CD4-positive, alpha-beta T cell treated with Interleukin-1 beta for 1 hour (primary cell): ENCODE measurements around the gene CUL4A.
"Not testable (repeated sequence)": the region's sequence is repeated elsewhere in the genome, so short reads cannot be mapped to it uniquely, and the experiment has no call there.

Experiments used
- DNase-seq, 2 donors: peaks; one replicate each; pipeline ENCODE4 v3.0.0-alpha.2; 2020 to 2022

Gene CUL4A

DNA sequence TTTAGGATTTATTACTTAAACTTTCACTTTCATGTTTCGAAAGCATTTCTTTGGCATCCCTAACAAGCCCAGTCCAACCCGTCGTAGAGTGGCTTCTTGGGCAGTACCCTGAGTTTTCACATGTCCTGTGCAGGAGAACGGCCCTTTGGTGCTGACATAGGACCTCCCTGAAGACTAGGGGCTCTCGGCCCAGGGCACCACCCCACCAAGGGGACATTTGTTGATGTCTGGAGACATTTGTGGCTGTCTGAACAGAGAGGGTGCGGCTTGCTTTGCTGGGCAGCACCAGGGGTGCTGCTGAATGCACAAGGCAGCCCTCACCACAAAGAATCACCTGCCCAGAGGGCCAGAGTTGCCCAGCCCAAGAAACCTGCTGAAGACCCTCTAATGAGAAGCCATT is 30.6 kb downstream of the CUL4A start:
- no peak for DNase-seq

DNA sequence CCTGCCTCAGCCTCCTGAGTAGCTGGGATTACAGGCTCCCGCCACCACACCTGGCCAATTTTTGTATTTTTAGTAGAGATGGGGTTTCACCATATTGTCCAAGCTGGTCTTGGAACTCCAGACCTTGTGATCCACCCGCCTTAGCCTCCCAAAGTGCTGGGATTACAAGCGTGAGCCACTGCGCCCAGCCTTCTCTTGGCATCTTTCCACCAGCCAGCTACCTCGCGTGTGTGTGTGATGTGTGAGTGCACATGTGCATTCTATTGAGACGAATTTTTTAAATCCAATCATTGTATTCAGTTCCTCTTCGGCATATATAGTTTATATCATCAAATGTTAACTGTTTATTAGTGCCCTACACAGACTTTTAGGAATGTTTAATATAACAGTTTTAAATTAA is 32.2 kb downstream of the CUL4A start:
- DNase-seq: not testable (repeated sequence)

DNA sequence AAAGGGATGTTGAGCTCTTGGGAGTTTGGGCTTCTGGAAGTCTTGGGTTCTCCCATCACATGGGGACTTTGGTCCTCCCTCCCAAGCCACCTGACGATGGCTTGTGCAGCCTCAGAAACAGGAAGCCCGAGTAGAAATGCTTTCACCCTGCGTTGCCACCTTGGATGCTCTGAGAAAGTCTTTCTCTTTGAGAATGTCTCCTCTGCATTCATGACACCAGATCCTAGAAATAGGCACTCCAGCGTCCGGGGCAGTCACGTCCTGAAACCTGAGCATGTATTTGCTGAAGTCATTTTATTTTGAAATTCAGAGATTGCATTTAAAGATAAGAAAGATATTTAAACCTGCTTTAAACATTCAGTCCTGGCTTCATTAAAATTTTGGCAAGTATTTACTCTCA is 34.4 kb downstream of the CUL4A start:
- no peak for DNase-seq

DNA sequence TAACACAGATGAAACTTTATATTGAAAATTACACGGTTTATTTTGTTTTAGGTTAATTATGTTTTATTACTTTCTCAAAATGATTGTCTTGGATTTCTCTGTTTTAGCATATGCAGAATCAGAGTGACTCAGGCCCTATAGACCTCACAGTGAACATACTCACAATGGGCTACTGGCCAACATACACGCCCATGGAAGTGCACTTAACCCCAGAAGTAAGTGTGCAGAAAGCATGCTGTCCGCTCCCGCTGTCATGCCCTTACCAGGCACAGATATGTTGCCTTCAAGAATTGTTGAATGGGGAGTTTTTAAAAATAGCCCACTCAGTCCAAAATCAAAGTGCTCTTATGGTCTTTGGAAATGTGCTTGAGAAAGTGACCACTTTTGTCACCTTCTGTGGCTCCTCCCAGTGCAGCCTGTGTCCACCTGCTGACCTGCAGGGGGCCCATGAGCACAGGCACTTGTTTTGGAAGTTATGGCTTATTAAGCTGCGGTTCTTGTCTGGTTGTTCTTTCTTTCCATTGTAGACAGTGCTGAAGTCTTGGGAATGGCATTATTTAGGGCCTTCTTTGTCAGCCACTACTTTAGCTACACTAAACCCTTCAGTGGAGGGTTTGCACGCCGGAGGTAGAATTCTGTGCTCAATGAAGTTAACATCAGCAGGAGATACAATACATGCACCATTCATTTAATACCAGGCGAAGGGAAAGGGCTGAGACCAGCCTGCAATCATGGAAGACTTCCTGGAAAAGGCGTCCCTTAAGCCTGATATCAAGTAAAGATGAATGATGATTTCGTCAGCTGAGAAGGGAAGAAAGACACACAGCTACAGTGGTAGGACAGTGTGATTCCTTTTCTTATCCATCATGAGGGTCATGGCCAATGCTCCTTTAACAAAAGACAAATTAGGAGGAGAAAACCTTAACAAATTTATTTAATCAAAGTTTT is 36.7 kb downstream of the CUL4A start:
- DNase-seq: no peak

DNA sequence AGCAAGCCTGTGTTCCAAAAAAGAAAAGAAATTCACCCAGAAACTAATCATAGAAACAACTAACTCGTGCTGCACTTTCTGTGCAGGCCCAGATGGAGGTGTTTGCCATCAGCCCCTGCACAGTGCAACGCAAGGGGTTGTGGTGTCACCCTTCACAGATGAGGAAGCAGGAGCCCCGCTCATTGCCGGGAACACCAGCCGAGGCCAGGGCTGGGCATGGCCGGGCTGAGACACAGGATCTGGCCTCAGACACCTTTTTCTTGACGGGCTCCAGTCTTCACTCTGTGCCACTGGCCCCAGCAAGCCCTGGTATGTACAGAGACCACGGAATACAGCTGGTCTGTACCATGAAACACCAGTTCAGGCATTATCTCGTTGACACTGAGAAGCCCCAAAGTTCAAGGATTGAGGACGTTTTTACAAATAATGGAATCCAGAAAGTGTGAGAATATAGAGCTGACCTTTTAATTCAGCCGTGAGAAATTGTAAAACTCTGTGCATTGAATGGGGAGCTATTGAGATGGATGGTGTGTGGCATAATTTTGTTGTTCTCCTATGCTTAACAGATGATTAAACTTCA is 43.2 kb downstream of the CUL4A start:
- DNase-seq: no peak

DNA sequence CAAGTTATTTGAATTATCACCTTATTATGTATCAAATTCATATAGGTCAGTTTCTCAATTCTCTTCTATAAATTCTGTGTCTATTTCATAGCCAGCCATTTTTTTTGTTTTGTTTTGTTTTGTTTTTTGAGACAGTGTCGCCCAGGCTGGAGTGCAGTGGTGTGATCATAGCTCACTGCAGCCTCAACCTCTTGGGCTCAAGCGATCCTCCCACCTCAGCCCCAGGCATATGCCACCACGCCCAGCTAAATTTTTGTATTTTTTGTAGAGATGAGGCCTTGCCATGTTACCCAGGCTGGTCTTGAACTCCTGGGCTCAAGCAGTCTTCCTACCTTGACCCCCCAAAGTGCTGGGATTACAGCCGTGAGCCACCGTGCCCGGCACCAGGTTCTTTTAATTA is 48.5 kb downstream of the CUL4A start:
- DNase-seq: not testable (repeated sequence)

DNA sequence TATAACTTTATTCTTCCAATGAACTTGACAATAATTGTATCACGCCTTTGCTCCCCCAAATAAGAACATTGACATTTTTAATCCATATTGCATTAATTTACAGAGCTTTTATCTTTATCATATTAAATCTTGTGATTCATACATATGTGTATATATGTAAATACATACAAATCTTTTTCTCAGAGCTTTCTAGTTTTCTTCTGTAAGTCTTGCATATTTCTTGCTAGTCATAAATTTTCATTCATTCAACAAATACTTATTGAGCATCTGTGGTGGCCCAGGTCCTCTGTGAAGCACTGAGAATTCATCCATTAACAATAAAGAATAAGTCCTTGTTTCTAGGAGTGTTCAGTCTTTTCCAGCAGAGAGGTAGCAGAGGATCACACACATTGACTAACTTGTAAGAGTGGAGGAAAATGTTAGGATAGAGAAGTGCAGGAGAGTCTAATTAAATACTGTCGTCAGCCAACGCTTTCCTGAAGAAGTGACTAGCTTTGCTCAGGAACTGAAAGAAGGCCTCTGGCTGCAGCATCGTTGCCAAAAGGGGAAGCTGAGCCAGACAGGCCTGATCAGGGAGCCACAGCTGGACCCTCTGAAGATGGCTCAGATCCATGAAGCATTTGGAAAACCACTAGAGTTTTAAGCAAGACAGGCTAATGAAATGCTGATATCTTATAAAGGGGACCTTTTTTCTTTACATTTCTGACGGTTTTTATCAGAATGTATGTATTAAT is 49.1 kb downstream of the CUL4A start:
- no peak for DNase-seq

DNA sequence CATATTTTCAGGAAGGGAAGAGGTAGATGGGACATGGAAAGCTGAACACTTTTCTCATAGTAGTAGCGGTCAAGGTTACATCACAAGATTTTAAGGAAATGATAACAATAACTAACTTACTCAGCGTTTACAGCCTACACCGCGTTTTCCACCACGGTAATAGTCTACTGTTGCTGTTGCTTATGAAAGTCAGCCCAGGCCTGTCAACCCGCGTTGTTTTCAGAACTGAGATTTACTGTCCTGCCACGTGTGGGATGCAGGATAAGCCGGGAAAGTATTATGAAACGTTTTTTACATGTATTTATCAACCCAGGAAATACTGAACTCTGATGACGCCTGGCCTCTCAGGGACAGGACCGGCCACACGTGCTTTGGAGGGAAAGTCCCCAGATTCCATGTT is 51.6 kb downstream of the CUL4A start:
- no peak for DNase-seq

DNA sequence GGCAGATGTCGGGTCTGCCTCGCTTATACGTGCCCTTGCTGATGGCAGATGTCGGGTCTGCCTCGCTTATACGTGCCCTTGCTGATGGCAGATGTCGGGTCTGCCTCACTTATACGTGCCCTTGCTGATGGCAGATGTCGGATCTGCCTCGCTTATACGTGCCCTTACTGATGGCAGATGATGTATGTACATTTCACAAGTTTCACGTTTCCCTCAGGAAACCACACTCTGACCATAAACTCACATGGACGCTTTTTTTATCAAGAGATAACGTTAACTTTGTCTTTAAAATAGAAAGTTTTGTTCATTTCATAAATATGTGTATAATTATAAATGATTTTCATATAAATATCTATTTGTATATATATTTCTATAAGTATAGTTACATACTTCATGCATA is 53.6 kb downstream of the CUL4A start:
- not testable (repeated sequence) for DNase-seq

DNA sequence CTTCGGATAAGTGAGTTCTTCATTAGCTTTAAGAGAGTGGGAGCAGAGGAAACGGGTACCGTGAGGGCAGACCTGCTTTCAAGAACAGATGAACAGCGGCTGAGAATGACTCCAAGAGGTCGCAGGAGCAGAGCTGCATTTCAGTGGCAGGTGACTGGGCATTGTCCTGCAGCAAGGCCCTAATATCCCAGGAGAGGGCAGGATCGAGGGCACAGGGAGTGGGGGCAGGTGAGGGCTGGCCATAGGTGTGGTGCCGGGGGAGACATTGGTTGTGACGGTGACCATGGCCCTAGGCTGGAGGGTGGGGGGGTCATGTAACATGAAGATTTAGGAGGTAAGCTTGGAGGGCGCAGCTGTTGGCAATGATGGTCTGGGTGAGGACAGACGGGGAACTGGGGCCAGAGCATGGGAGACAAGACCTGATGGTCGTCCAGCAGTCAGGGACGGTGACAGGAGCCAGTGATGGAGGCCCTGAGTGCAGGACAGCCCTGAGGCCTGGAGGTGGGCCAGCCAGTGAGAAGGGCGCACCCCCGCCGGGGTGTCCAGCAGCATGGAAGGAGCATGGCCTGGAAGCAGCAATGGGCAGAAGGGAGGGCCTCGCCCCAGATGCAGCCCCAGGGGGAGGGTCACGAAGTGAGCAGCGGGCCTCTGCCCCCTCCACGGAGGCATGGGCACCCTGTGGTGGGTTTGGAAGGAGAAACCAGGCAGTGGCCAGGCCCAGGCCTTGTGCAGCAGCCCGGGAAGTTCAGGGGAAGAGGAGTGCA is 58.4 kb downstream of the CUL4A start:
- no peak for DNase-seq

DNA sequence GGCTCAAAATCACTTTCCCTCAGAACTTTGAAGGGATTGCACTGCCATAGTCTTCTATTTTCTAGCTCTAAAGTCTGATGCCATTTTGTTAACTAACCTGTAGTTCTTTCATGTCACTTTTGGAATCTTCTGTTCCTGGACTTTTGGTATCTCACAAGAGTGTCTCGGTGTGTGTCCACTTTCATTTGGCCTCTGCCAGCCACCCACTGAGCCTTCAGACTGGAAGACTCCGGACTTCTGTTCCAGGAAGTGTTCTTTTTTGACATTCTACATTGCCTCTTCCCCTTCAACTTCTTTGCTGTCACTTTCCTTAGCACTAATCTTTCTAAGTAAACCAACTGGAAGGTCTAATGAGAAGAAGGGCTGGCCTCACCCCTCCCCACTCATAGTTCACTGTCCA is 62.6 kb downstream of the CUL4A start:
- no peak for DNase-seq

DNA sequence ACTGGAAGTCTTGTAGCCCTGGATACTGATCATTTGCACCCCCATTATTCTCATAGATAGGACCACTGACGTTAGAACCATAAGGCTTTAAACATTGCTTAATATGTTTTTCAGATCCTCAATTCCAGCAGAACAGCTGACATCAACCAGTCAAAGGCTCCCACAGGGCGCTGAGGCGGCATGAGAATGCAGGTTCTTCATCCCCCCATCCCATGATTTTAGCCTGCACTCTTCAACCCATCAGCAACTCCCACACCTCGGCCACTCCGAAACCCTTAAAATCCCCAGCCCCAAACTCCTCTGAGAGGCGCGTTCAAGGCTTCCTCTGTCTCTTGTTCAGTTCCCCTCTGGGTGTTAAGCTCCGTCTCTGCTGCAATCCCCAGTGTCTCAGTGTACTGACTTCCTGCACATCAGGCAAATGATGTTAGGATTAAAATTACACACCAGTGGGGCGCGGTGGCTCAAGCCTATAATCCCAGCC is 63.3 kb downstream of the CUL4A start:
- no peak for DNase-seq

DNA sequence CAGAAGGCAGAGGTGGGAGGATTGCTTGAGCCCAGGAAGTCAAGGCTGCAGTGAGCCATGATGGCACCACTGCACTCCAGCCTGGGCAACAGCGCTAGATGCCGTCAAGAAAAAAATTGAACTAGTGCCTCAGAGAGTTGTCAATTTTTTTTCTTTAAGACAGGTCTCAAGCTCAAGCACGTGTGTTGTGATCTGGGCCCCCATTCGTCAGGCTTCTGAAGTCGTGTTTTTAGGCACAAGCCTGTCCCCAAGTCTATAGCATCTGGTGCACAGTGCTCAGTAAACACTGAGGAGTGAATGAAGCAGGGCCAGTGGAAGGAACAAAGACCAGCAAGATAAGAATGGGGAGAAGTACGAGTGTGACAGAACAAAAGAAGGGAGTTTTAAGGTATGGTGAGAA is 63.9 kb downstream of the CUL4A start:
- no peak for DNase-seq

DNA sequence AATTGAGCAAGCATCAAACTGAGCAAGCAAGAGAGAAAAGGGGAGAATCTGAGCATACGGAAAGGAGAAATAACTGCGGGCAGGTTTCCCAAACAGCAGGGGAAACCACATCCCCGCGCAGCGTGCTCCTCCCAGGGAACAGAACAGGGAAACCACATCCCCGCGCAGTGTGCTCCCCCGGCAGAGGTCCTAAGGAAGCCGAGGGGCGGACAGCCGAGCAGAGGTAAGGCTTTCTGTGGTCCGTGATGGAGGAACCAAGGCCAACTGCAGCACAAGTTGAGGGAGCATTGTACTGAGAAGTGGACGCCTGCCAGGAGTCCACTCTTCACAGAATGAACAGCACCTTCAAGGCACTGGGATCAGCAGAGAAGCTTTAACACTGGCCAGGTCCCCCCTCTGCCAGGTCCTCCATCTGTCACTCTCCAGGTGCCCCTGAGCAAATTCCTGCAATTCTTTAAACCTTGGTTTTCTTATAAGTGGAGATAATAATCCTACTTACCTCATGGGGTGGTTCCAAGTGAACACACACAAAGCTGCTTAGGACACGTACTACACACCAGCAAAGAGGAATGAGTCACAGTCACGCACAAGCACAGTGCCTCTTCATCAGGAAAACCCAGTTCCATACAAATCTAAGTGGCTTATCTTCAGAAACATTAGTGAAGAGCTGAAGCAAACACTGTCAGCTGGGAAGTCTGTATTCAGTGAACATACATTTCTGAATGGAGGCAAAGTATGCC is 64.6 kb downstream of the CUL4A start:
- DNase-seq: no peak

DNA sequence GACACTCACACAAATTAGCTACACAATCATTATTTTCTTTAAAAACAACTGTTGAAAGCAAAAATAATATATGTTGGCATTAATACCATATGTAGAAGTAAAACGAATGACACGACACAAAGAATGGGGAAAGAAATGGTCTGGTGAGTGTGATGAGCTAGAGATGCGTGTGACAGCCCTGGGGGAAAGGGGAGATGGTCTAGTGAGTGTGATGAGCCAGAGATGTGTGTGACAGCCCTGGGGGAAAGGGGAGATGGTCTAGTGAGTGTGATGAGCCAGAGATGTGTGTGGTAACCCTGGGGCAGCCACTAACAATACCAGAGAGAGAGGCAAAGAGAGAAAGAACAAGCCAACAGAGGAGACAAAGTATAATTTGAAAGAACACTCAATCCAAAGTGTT is 65.3 kb downstream of the CUL4A start:
- DNase-seq: no peak

DNA sequence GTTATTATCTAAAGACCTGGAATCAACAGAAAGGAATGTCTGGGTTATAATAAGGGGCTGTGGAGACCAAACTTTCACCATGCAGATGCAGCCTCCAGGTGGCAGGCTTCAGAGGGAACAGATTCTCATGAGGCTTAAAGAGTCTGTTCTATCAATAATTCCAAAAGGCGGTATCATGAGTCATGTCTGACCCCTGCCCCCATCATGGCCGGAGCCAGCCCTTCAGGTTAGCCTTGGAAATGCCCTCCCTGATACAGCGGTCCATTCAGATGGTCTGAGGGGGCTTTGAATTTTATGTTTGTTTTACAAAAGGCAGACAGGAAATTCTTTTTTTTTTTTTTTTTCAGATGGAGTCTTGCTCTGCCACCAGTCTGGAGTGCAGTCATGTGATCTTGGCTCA is 66.0 kb downstream of the CUL4A start:
- DNase-seq: peak; percentile 25 to 34

DNA sequence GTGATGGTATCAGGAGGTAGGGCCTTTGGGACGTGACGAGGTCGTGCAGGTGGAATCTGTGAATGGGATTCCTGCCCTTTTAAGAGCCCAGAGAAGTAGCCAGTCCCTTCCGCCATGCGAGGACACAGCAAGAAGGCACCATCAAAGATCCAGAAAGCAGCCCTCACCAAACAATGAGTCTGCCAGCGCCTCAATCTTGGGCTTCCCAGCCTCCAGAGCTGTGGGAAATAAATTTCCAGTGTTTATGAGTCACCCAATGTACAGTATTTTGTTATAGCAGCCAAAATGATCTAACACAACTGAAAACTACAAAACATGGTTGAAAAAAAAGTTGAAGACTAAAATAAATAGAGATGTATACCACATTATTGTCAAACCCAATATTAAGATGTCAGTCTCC is 70.7 kb downstream of the CUL4A start:
- DNase-seq: no peak

DNA sequence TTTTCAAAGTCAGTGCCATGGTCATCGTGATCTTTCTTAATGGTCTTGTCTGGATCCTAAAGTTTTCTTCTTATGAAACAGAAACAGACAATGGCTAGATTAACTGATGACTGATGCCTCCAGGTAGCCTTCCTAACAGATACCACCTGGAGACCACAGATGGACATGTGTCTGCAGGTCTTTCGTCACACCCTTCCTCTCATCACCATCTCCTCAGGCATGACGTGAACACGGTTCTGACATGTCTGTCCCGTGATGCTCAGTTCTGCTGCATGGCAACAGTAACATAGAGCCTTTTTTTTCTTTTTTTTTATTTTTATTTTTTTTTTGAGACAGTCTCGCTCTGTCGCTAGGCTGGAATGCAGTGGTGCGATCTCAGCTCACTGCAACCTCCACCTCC is 74.5 kb downstream of the CUL4A start:
- DNase-seq: no peak

DNA sequence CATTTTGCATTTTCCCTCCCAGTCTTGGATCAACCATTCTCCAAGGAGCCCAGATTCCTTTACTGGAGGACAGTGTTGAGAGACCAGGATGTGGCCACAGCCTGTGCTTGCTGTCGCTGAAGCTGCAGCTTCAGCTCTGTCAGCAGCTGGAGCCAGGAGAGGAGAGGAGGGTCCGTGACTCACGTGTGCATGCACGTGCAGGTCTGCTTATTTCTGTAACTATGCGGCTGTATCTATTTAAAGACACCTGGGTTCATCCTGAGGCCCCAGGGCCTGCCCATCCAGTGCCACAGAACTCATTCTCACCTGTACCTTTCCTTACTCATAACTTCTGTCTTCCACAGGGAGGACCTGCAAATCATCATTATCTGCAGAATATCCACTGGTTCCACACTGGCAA is 79.5 kb downstream of the CUL4A start:
- no peak for DNase-seq

DNA sequence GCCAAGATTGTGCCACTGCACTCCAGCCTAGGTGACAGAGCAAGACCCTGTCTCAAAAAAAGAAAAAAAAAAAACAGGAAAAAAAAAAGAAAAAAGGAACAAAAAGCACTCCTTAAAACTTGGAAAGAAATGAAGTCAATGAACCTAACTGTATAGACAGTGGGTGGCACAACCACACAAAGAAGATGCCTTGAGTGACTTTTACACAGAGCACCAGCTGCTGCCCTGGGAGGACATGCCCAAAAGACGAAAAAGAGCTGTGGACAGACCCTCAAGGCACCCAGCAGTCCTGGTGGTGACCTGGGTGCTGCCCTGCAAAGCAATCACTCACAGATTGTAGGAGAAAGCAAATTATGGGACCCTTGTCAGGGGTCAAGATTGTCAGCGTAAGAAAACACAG is 81.7 kb downstream of the CUL4A start:
- DNase-seq: no peak

DNA sequence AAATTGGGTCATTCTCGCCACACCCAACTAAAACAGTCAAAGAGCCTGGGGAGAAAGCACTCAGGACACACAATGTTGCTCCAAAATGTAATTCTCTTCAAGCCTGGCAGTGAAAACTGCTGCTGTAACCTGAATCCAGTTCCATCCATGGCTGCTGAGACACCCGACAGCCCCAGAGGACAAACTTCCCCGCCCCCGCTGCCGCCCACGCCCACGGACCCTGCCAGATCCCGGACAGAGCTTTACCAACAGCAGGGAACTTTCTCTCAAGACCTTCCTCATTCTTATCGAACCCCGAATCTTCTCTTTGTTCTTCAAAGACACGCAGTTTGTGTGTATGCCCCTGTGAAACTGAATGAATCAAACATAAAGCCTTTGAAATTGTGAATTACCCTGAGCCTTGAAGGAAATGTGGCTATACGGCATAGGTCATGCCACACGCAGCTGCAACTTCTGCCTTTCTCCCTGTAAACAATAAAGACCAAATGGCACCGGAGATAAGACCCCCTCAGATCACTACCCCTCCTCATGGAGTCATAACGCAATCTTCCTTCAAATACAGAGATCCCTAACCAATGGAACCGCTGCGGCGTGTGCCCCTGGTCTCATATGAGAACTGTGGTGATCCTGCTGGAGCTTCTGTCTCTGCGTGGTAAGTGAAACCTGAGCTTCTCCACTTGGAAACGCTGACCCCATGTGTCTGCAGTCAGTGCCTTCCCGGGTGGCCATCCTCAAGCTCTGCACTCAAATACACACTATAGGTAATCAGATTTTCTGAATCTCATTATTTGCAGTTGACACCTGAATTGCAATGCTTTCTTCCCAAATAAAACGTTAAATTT is 82.8 kb downstream of the CUL4A start:
- peak in 1 of 2 donors; percentile 13 for DNase-seq
